Adrenal gland (tissue), 12 donors: ENCODE data around the gene ALX3. TPM values are rescaled to one million over a fixed set of nuclear protein-coding genes. Genes with fewer than 3 reads are reported as not detected.

Experiments used
- DNase-seq, 7 donors: peaks; one replicate each; pipeline ENCODE4 v3.0.0-alpha.2; 2019 to 2020
- H3K27ac ChIP-seq, 5 donors: fragments of 200-600 bp; sonication (generic) in 4 of 5; 1 replicate in 3 of 5; 2 replicates in 2 of 5; pipeline versions ENCODE4 v1.5.1 to v1.8.0; 2016 to 2020; ENCODE audit warnings: mild to moderate bottlenecking in 1 of 5
- H3K27me3 ChIP-seq: fragments of 200-600 bp; 2 replicates; pipeline ENCODE4 v1.8.0; 2021
- H3K36me3 ChIP-seq, 2 donors: fragments of 200-600 bp; replicated peaks in 1 of 2; 1 replicate in 1 of 2; 2 replicates in 1 of 2; pipeline versions ENCODE4 v1.5.1 to v1.8.0; 2018 to 2022
- H3K4me1 ChIP-seq, 2 donors: fragments of 200-600 bp; replicated peaks in 1 of 2; 1 replicate in 1 of 2; 2 replicates in 1 of 2; pipeline versions ENCODE4 v1.5.1 to v1.8.0; 2018 to 2021
- H3K4me3 ChIP-seq, 4 donors: fragments of 200-600 bp; sonication (generic) in 3 of 4; one replicate each; pipeline ENCODE4 v1.5.1; 2016 to 2018
- H3K9me3 ChIP-seq, 3 donors: fragments of 200-600 bp; sonication (generic) in 1 of 3; replicated peaks in 1 of 3; 1 replicate in 2 of 3; 2 replicates in 1 of 3; pipeline versions ENCODE4 v1.5.1 to v1.8.0; 2016 to 2021
- CTCF ChIP-seq, 6 experiments: fragments of 450-650 bp in 4 of 6; fragments of 200-600 bp in 2 of 6; sonication (generic) in 1 of 6; IDR thresholded peaks; 1 replicate in 5 of 6; 2 replicates in 1 of 6; pipeline versions ENCODE4 v1.5.1 to v1.8.0; 2016 to 2021; ENCODE audit warnings: antibody characterized with exemption in 6 of 6, mild to moderate bottlenecking in 2 of 6, moderate library complexity in 1 of 6
- POLR2A ChIP-seq, 2 donors: fragments of 450-650 bp; IDR thresholded peaks; one replicate each; pipeline ENCODE4 v1.6.1; 2017; ENCODE audit warnings: antibody characterized with exemption in 2 of 2, mild to moderate bottlenecking in 2 of 2, moderate library complexity in 1 of 2
- WGBS, 4 donors: extraction: QIAGEN DNeasy Blood & Tissue Kit in 2 of 4; methylation state at CpG; one replicate each; pipeline versions ENCODE4 v1.1.5 to v1.1.7; 2013 to 2017; 5-methylcytosine and 5-hydroxymethylcytosine counted together
- intact Hi-C, 2 donors: fragments of 100-400 bp; cut with DNase I; formaldehyde crosslinking; loops; one replicate each; pipeline versions ENCODE4 v1.14.1 to v1.15.0; 2022 to 2023
- polyA plus RNA-seq, 3 donors: library from polyadenylated mRNA; stranded (reverse); fragments of 200-250 nt in 2 of 3; fragments of 350-450 nt in 1 of 3; fragmentation: Illumina TruSeq in 1 of 3; extraction: RNeasy Lipid Tissue Mini Kit (QIAGEN cat#74804) in 1 of 3; gene quantifications; one replicate each; pipeline ENCODE4 v1.2.3, GENCODE V29; 2013 to 2014
- total RNA-seq, 9 donors: library from RNA; depleted of rRNA in 4 of 9; stranded (reverse); fragments of >200 nt in 4 of 9; fragments of 120-200 nt in 1 of 9; fragmentation: NEBNext Ultra II Directional in 1 of 9; extraction: Animal tissue kit (Norgen Biotek cat#: 25700) in 1 of 9; gene quantifications; one replicate each; pipeline versions ENCODE4 v1.1.0 to v1.2.4, GENCODE V29; 2013 to 2023
- donor health status: healthy with polysubstance abuse.
- donor health status: Bipolar disorder and iron deficiency.
- donor health status: DM: yes; HTN: yes; CAD: no.
- donor health status: DM: no; HTN: no; CAD: no.
- donor health status: DM: no; HTN: no; CAD: no.
- donor health status: DM: yes; HTN: yes; CAD: no.

Gene ALX3
- total and polyA plus RNA-seq, 12 donors, result 0.07 to 0.17 TPM; not detected in 10

- Histone ChIP-seq H3K27me3 (no peaks in the 10 kb centered on the region), H3K4me3 (no peak overlapping the region), H3K27ac (no peak overlapping the region), H3K4me1 (no peaks in the 10 kb centered on the region), H3K9me3 (no peaks in the 10 kb centered on the region), H3K36me3 (no peaks in the 10 kb centered on the region)
- no peak for DNase-seq
- WGBS, 4 donors, result 83 to 86% (median 85%) methylated on average over 3 of the region's 3 CpGs
- intact Hi-C loops, result no loop called here
- TF ChIP-seq POLR2A (IDR thresholded peaks at IDR 0.05) (no peak), CTCF (IDR thresholded peaks at IDR 0.05) (no peak)
These were observed 21.3 kb upstream of the ALX3 start for GRCh38 chr1:110091791-110092190.

GRCh38 chr1:110091381-110091780, 20.9 kb upstream of the ALX3 start:
- Histone ChIP-seq H3K9me3 (no peaks in the 10 kb centered on the region), H3K27me3 (no peaks in the 10 kb centered on the region), H3K36me3 (no peaks in the 10 kb centered on the region), H3K27ac (no peak overlapping the region), H3K4me1 (no peaks in the 10 kb centered on the region), H3K4me3 (no peak overlapping the region)
- no peak for TF ChIP-seq CTCF (IDR thresholded peaks at IDR 0.05)
- no peak for TF ChIP-seq POLR2A (IDR thresholded peaks at IDR 0.05)
- intact Hi-C loops, result no loop called here
- 64 to 86% (median 71%) methylated on average over 2 of the region's 2 CpGs for WGBS, 4 donors
- no peak for DNase-seq

GRCh38 chr1:110089561-110090275, 19.2 kb upstream of the ALX3 start:
- H3K27me3 ChIP-seq, result no peaks in the 10 kb centered on the region
- H3K9me3 ChIP-seq, result no peaks in the 10 kb centered on the region
- WGBS, 4 donors, result 56 to 77% (median 64%) methylated on average over 6 to 7 of the region's 7 CpGs
- no peak overlapping the region for H3K27ac ChIP-seq
- H3K4me1 ChIP-seq, result peaks cover 0 to 6% of the 10 kb centered on the region in 2 donors
- no peaks in the 10 kb centered on the region for H3K36me3 ChIP-seq
- intact Hi-C loops, result no loop called here
- DNase-seq, result no peak
- TF ChIP-seq POLR2A (IDR thresholded peaks at IDR 0.05) (no peak), CTCF (IDR thresholded peaks at IDR 0.05) (no peak)
- H3K4me3 ChIP-seq, result no peak overlapping the region

GRCh38 chr1:110088739-110089316, 18.4 kb upstream of the ALX3 start:
- DNase-seq, result no peak
- Histone ChIP-seq H3K4me1 (peaks cover 0 to 10% of the 10 kb centered on the region in 2 donors), H3K9me3 (no peaks in the 10 kb centered on the region), H3K4me3 (no peak overlapping the region), H3K27ac (no peak overlapping the region), H3K27me3 (no peaks in the 10 kb centered on the region), H3K36me3 (no peaks in the 10 kb centered on the region)
- intact Hi-C loops, result no loop called here
- 69 to 85% (median 81%) methylated on average over 3 to 10 of the region's 10 CpGs for WGBS, 4 donors
- TF ChIP-seq CTCF (IDR thresholded peaks at IDR 0.05) (no peak), POLR2A (IDR thresholded peaks at IDR 0.05) (no peak)
